ENCODE results near the gene PCDH15.

Gene PCDH15

DNA sequence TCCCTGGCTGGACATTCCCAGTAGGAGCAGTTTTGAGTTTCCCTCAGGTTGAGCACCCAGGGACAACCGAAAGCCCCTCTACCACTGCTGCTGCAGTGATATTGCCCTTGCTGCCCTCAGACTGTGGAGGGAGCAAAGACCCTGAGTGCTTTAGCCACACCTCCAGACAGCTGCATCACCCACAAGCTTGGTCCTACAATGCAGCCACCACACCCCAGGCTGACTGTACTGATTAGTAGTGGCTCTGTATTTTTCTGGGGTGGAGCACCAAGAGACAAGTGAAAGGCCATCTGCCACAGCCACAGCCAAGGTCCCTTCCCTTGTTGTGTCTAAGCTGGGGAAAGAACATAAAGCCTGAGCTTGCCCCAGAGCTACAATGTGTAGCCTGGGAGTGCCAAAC, 789.9 kb downstream of the PCDH15 start:
- Histone ChIP-seq H3K4me3 (ENCODE audit: low read length) (no peak overlapping the region), H3K79me2 (ENCODE audit: low read length) (no peaks in the 10 kb centered on the region)

GRCh38 chr10:54010337-54010933, 790.6 kb downstream of the PCDH15 start:
- Histone ChIP-seq H3K9ac (ENCODE audit: low read length) (no peak overlapping the region), H3F3A (ENCODE audit: insufficient read depth, low read length) (no peaks in the 10 kb centered on the region), H3K79me2 (ENCODE audit: low read length) (no peaks in the 10 kb centered on the region), H3K4me1 (ENCODE audit: low read length) (no peaks in the 10 kb centered on the region), H3K36me3 (replicated peaks; ENCODE audit: insufficient read depth, low read length) (no peaks in the 10 kb centered on the region), H4K20me1 (ENCODE audit: insufficient read depth, low read length) (no peaks in the 10 kb centered on the region), H2AFZ (ENCODE audit: low read length) (no peak overlapping the region), H3K4me2 (ENCODE audit: low read depth, low read length) (no peak overlapping the region), H3K4me3 (ENCODE audit: low read length) (no peak overlapping the region), H3K9me3 (replicated peaks; ENCODE audit: insufficient read depth, low read length) (no peaks in the 10 kb centered on the region), H3K27ac (ENCODE audit: low read length) (no peak overlapping the region), H3K9me2 (replicated peaks; ENCODE audit: insufficient read depth, low read length) (no peaks in the 10 kb centered on the region), H3K27me3 (replicated peaks; ENCODE audit: insufficient read depth, low read length) (no peaks in the 10 kb centered on the region)
- TF ChIP-seq CTCF (IDR thresholded peaks at IDR 0.05; ENCODE audit: low read length) (no peak), EZH2 (optimal IDR thresholded peaks at IDR 0.05; ENCODE audit: low read depth, low read length) (no peak), EZH2phosphoT487 (IDR thresholded peaks at IDR 0.05; ENCODE audit: low read length) (no peak)
- no peak for DNase-seq

More for the DNA sequence above, 789.9 kb downstream of the PCDH15 start:
- TF ChIP-seq EZH2 (optimal IDR thresholded peaks at IDR 0.05; ENCODE audit: low read depth, low read length) (no peak), CTCF (IDR thresholded peaks at IDR 0.05; ENCODE audit: low read length) (no peak), EZH2phosphoT487 (IDR thresholded peaks at IDR 0.05; ENCODE audit: low read length) (no peak)
- no peak overlapping the region for H3K4me2 ChIP-seq (ENCODE audit: low read depth, low read length)
- no peaks in the 10 kb centered on the region for H3K27me3 ChIP-seq (replicated peaks; ENCODE audit: insufficient read depth, low read length)
- H3K4me1 ChIP-seq (ENCODE audit: low read length), result no peaks in the 10 kb centered on the region
- H3K36me3 ChIP-seq (replicated peaks; ENCODE audit: insufficient read depth, low read length), result no peaks in the 10 kb centered on the region
- no peak overlapping the region for H3K9ac ChIP-seq (ENCODE audit: low read length)
- no peak for DNase-seq
- H3K9me2 ChIP-seq (replicated peaks; ENCODE audit: insufficient read depth, low read length), result no peaks in the 10 kb centered on the region
- no peaks in the 10 kb centered on the region for H3F3A ChIP-seq (ENCODE audit: insufficient read depth, low read length)
- no peaks in the 10 kb centered on the region for H4K20me1 ChIP-seq (ENCODE audit: insufficient read depth, low read length)
- H2AFZ ChIP-seq (ENCODE audit: low read length), result no peak overlapping the region
- H3K9me3 ChIP-seq (replicated peaks; ENCODE audit: insufficient read depth, low read length), result no peaks in the 10 kb centered on the region
- H3K27ac ChIP-seq (ENCODE audit: low read length), result no peak overlapping the region

DNA sequence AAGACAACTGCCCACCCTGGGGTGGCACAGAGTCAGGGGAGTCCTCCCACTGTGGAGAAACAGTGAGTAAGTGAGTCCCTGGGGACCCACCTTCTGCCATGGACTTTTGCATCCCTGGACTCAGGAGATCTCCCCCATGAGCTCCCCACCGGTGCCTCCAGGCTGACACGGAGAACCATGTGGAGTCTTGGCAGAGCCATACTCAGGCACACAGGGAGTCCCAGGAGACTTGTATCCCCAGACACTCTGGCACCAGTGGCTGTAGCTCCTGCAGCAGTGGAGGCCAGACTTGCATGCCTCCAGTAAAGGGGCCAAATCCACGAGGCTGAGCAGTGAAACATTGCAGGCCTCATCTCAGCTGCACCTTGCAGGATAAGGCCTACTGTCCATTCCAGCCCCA, 791.4 kb downstream of the PCDH15 start:
- no peaks in the 10 kb centered on the region for H3K79me2 ChIP-seq (ENCODE audit: low read length)
- DNase-seq, result no peak
- no peak overlapping the region for H3K27ac ChIP-seq (ENCODE audit: low read length)
- H3K36me3 ChIP-seq (replicated peaks; ENCODE audit: insufficient read depth, low read length), result no peaks in the 10 kb centered on the region
- H3K27me3 ChIP-seq (replicated peaks; ENCODE audit: insufficient read depth, low read length), result no peaks in the 10 kb centered on the region
- H2AFZ ChIP-seq (ENCODE audit: low read length), result no peak overlapping the region
- no peak overlapping the region for H3K9ac ChIP-seq (ENCODE audit: low read length)
- H3K4me2 ChIP-seq (ENCODE audit: low read depth, low read length), result no peak overlapping the region
- H3K4me3 ChIP-seq (ENCODE audit: low read length), result no peak overlapping the region
- H3K9me3 ChIP-seq (replicated peaks; ENCODE audit: insufficient read depth, low read length), result no peaks in the 10 kb centered on the region
- no peaks in the 10 kb centered on the region for H3K4me1 ChIP-seq (ENCODE audit: low read length)
- no peaks in the 10 kb centered on the region for H3F3A ChIP-seq (ENCODE audit: insufficient read depth, low read length)
- TF ChIP-seq EZH2 (optimal IDR thresholded peaks at IDR 0.05; ENCODE audit: low read depth, low read length) (no peak), CTCF (IDR thresholded peaks at IDR 0.05; ENCODE audit: low read length) (no peak), EZH2phosphoT487 (IDR thresholded peaks at IDR 0.05; ENCODE audit: low read length) (no peak)
- no peaks in the 10 kb centered on the region for H4K20me1 ChIP-seq (ENCODE audit: insufficient read depth, low read length)
- no peaks in the 10 kb centered on the region for H3K9me2 ChIP-seq (replicated peaks; ENCODE audit: insufficient read depth, low read length)

Data from MM.1S (cell line).